HUES48 (cell line): ENCODE measurements around the gene DENND2C.
A peak's percentile ranks its signal among the peaks of the same experiment; 100 is the strongest.

Source experiments
- H3K27ac ChIP-seq: one replicate; pipeline ENCODE4 v1.7.0; 2013; ENCODE audit warnings: low read depth, low read length, inconsistent platforms
- H3K27me3 ChIP-seq: 2 replicates; pipeline ENCODE4 v1.6.1; 2013; ENCODE audit warnings: mild to moderate bottlenecking, low read length; ENCODE audit not compliant: control insufficient read depth, insufficient read depth
- H3K36me3 ChIP-seq: 2 replicates; pipeline ENCODE4 v1.6.1; 2013; ENCODE audit warnings: low read length; ENCODE audit not compliant: control insufficient read depth, insufficient read depth
- H3K4me1 ChIP-seq: 2 replicates; pipeline ENCODE4 v1.6.1; 2013; ENCODE audit warnings: mild to moderate bottlenecking, low read length; ENCODE audit not compliant: control insufficient read depth, insufficient read depth
- H3K4me3 ChIP-seq: 2 replicates; pipeline ENCODE4 v1.5.1; 2013; ENCODE audit warnings: mild to moderate bottlenecking, low read depth, low read length
- H3K9ac ChIP-seq: 2 replicates; pipeline ENCODE4 v1.6.1; 2013; ENCODE audit warnings: mild to moderate bottlenecking, low read depth, low read length, moderate library complexity
- H3K9me3 ChIP-seq: 2 replicates; pipeline ENCODE4 v1.6.1; 2013; ENCODE audit warnings: low read length; ENCODE audit not compliant: control insufficient read depth, insufficient read depth

Gene DENND2C, protein sequence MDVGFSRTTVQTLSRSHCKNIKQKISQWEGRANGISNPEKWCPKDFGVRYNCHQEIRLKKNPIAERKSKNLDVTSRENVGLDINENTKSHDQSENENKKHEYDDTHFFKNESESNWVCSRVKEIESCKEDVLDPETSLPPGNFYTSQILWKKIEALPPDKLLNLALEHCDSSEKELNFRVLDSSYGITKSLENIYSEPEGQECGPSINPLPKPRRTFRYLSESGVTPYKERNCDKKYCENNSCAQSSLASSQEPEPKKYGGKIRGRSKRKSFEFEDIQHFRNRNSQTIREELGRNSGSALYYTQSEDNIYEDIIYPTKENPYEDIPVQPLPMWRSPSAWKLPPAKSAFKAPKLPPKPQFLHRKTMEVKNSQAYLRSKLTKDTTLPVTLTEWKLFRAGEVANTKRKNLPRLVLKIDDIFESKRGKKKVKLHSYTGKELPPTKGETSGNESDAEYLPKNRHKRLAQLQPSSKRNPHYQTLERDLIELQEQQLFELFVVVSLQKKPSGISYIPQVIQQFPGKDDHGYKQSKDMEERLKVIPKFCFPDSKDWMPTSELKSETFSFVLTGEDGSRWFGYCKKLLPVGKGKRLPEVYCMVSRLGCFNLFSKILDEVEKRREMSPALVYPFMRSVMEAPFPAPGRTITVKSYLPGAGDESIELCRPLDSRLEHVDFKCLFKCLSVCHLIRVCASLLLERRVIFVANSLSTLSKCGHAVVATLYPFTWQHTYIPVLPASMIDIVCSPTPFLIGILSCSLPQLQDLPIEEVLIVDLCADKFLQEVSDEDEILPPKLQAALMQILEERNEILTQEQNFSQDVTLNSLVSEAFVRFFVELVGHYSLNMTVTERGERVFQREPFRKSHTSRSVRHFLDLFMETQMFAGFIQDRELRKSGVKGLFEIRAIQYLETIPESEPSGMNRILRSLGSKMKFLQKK

DNA sequence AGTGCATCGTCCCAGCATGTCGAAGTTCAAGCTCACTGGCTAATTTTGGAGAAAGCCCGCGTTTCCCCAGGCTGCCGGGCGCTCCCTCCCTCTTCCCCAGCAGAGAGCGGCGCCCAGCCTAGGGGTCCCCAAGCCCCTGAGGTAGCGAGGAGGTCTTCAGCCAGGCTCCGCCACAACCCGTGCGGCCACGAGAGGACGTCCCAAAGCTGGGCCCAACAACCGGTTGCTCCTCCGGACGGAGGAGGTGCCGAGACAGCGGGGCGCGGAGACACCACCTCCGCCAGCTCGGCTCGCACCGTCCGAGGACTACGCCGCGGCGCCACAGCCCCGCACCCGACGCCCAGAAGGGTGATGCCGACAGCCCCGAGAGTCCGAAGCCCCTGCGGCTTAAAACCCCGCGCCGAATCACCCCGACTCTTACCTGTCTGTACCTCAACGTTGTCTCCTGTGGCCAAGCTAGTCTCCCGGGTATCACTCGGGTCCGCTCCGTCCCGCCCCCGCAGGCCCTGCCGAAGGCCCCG lies at the start of gene DENND2C:
Gene DENND2C (minus strand): TSS at position 488 of the 521 bp plus-strand sequence. CDS start 44,065 bp downstream, outside the sequence.
- H3K4me3 ChIP-seq: peak within 1 kb of the TSS; percentile 93
- H3K27me3 ChIP-seq: peaks cover 12% of the 10 kb centered on the region
- no peaks in the 10 kb centered on the region for H3K36me3 ChIP-seq
- peak within 1 kb of the TSS; percentile 78 for H3K27ac ChIP-seq
- H3K4me1 ChIP-seq: peaks cover 4% of the 10 kb centered on the region
- H3K9ac ChIP-seq: peak within 1 kb of the TSS; percentile 62
- H3K9me3 ChIP-seq: no peaks in the 10 kb centered on the region

DNA sequence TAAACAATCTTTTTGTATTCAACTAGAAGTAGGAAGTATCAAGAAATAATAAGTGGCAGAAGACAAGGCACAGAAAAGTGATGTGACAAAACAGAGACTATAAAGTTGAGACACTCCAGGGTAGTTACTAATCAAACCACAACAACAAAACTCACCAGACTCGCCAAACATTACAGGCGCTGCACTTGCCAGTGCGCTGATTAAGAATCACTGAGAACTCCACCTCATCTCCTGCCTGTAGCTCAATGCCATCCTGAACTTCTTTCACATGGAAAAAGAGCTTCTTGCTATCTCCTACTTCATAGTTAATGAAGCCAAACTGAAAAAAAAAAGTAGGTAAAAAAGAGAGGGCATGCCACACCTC lies 49.6 kb upstream of the DENND2C start:
- no peaks in the 10 kb centered on the region for H3K27me3 ChIP-seq

GRCh38 chr1:114718661-114719423 lies 49.0 kb upstream of the DENND2C start:
- Histone ChIP-seq H3K9me3 (no peaks in the 10 kb centered on the region), H3K36me3 (peaks cover 83% of the 10 kb centered on the region), H3K27me3 (no peaks in the 10 kb centered on the region), H3K27ac (no peak overlapping the region), H3K9ac (no peak overlapping the region), H3K4me1 (peaks cover 10% of the 10 kb centered on the region; the same call in 1 of the 2 replicates), H3K4me3 (no peak overlapping the region)

More for the DNA sequence above, 49.6 kb upstream of the DENND2C start:
- no peak overlapping the region for H3K9ac ChIP-seq
- H3K9me3 ChIP-seq: no peaks in the 10 kb centered on the region
- no peak overlapping the region for H3K27ac ChIP-seq
- H3K36me3 ChIP-seq: peaks cover 83% of the 10 kb centered on the region
- peaks cover 10% of the 10 kb centered on the region; the same call in 1 of the 2 replicates for H3K4me1 ChIP-seq
- H3K4me3 ChIP-seq: no peak overlapping the region

DNA sequence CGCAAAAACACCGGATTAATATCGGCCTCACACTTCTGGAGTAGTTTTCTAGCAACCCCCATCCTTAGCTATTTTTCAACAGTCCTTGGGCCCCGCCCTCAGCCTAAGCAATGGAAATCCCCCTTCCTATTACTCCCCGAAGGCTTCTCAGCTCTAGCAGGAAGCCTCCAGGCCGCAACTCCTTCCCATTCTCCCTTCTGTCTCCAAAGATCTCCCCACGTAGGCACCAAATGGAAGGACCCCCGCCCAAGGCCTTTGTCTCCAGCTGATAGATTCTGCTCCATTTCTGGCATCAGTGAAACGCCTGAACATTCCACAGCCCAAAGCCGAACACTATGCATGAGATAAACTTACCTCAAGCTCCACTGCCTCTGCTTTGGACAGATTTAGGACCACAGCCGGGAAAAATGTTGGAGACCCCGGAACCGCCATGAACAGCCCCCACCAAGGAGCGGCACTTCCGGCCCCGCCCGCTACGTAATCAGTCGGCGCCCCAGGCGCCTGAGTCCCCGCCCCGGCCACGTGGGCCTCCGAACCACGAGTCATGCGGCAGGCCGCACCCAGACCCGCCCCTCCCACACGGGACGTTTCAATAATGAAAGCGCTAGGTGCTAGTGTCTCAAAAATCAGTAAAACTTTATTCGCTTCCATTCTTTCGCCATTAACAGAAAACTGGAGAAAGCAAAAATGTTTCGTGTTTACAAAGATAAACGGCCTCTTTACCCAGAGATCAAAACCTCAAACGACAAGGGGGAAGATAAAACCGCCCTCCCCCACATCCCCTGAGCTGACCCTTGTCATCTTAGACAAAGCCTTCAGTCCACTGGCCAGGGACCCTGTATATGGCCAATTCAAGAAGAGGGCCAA lies 46.7 kb upstream of the DENND2C start, which contains the start of gene NRAS:
Gene NRAS (minus strand): TSS at position 468 of the 867 bp plus-strand sequence. CDS start 611 bp downstream, outside the sequence.
- H3K27ac ChIP-seq: peak within 1 kb of the TSS; percentile 95
- H3K36me3 ChIP-seq: peaks cover 82% of the 10 kb centered on the region
- H3K27me3 ChIP-seq: no peaks in the 10 kb centered on the region
- peaks cover 10% of the 10 kb centered on the region; the same call in 1 of the 2 replicates for H3K4me1 ChIP-seq
- H3K9ac ChIP-seq: peak within 1 kb of the TSS; percentile 99
- peak within 1 kb of the TSS; percentile 99 for H3K4me3 ChIP-seq
- no peaks in the 10 kb centered on the region for H3K9me3 ChIP-seq

GRCh38 chr1:114715952-114716303 lies 46.1 kb upstream of the DENND2C start:
- Histone ChIP-seq H3K4me3 (peak overlapping the region; percentile 99), H3K4me1 (peaks cover 10% of the 10 kb centered on the region; the same call in 1 of the 2 replicates), H3K9me3 (no peaks in the 10 kb centered on the region), H3K36me3 (peaks cover 82% of the 10 kb centered on the region), H3K27ac (peak overlapping the region; percentile 95), H3K27me3 (no peaks in the 10 kb centered on the region), H3K9ac (peak overlapping the region; percentile 99)

GRCh38 chr1:114712977-114713376 lies 43.1 kb upstream of the DENND2C start:
- H3K4me3 ChIP-seq: no peak overlapping the region
- no peak overlapping the region for H3K27ac ChIP-seq
- no peak overlapping the region for H3K9ac ChIP-seq
- no peaks in the 10 kb centered on the region for H3K9me3 ChIP-seq
- peaks cover 10% of the 10 kb centered on the region; the same call in 1 of the 2 replicates for H3K4me1 ChIP-seq
- H3K27me3 ChIP-seq: no peaks in the 10 kb centered on the region
- peaks cover 78% of the 10 kb centered on the region for H3K36me3 ChIP-seq

DNA sequence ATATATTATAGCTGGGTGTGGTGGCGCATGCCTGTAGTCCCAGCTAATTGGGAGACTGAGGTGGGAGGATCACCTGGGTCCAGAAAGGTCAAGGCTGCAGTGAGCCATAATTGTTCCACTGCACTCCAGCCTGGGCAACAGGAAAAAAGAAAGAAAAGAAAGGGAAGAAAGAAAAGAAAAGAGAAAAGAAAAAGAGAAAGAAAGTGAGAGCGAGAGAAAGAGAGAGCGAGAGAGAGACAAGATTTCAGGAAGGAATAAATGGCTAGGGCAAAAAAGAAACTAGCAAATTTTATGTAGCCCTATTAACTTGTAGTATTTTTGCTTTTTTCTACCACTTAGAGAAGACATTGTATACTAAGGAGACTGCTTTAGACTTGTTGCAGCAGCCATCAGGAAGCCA lies 40.5 kb upstream of the DENND2C start:
- H3K4me3 ChIP-seq: no peak overlapping the region
- H3K4me1 ChIP-seq: no peaks in the 10 kb centered on the region
- no peak overlapping the region for H3K27ac ChIP-seq
- no peaks in the 10 kb centered on the region for H3K9me3 ChIP-seq
- H3K27me3 ChIP-seq: no peaks in the 10 kb centered on the region
- no peak overlapping the region for H3K9ac ChIP-seq
- peaks cover 93% of the 10 kb centered on the region for H3K36me3 ChIP-seq

- H3K36me3 ChIP-seq: peaks cover 66% of the 10 kb centered on the region
- H3K9me3 ChIP-seq: no peaks in the 10 kb centered on the region
- H3K27ac ChIP-seq: no peak overlapping the region
- no peak overlapping the region for H3K4me3 ChIP-seq
- no peaks in the 10 kb centered on the region for H3K27me3 ChIP-seq
- H3K4me1 ChIP-seq: no peaks in the 10 kb centered on the region
- H3K9ac ChIP-seq: no peak overlapping the region
These were observed 37.8 kb upstream of the DENND2C start for GRCh38 chr1:114707604-114708003.

DNA sequence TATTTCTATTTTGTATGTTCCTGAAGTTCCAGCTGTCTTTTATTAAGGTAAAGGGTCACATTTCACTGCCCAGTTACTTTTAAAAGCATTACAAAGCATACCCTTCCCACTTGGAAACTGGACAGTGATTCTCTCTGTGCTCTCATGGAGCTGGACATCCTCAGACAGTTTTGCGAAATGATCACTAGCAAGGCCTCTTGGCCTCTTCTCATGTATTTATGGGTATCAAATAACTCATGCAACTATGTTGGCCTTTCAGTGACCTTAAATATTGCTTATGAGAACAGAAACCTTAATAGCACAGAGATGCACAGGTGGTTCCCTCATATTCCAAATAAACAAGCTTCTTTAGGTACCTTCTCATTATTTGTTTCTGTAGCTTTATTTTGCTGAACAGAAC lies 33.4 kb upstream of the DENND2C start:
- Histone ChIP-seq H3K27ac (no peak overlapping the region), H3K27me3 (no peaks in the 10 kb centered on the region), H3K9me3 (no peaks in the 10 kb centered on the region), H3K4me1 (no peaks in the 10 kb centered on the region), H3K36me3 (peaks cover 27% of the 10 kb centered on the region), H3K4me3 (no peak overlapping the region), H3K9ac (no peak overlapping the region)
